ENCODE measurements around the gene CELF5. TPM values are rescaled to one million over a fixed set of nuclear protein-coding genes. Genes with fewer than 3 reads are reported as not detected.

The CELF5 gene
- total and polyA plus RNA-seq, 2 experiments from 2014 or later, result 5.6 to 10.6 TPM

GRCh38 chr19:3283886-3284657, 59.6 kb downstream of the CELF5 start:
- no peaks in the 10 kb centered on the region for H3K9me2 ChIP-seq (ENCODE audit: insufficient read depth)
- no peaks in the 10 kb centered on the region for H3K9me3 Mint-ChIP-seq
- H2AFZ ChIP-seq, result no peak overlapping the region; the same call in 1 of the 2 replicates
- H3K4me3 Mint-ChIP-seq, result peak overlapping the region; percentile 77
- peak overlapping the region; percentile 59 for H3K4me3 ChIP-seq
- H4K20me1 ChIP-seq (replicated peaks; ENCODE audit: insufficient read depth), result no peaks in the 10 kb centered on the region
- no peaks in the 10 kb centered on the region for H3K36me3 ChIP-seq (ENCODE audit: insufficient read depth)
- H3K27me3 Mint-ChIP-seq (ENCODE audit: insufficient read depth, low read depth, poor library complexity), result peaks cover 13% of the 10 kb centered on the region
- H3K36me3 Mint-ChIP-seq (ENCODE audit: low read depth), result peaks cover 5% of the 10 kb centered on the region
- ATAC-seq (no peak; the same call in 2 of the 3 replicates), DNase-seq (ENCODE audit: low spot score) (no peak)
- no peaks in the 10 kb centered on the region for H3K27me3 ChIP-seq (ENCODE audit: insufficient read depth)
- TF ChIP-seq ZNF331 (CRISPR knock-in tag; IDR thresholded peaks at IDR 0.05; ENCODE audit: low read depth) (no peak), NANOG (IDR thresholded peaks at IDR 0.05; ENCODE audit: borderline replicate concordance) (no peak), EZH2 (IDR thresholded peaks at IDR 0.05; ENCODE audit: low read depth, unreplicated experiment) (no peak), ZNF114 (CRISPR knock-in tag; IDR thresholded peaks at IDR 0.05) (no peak)
- TF ChIP-seq, protein P1, sequence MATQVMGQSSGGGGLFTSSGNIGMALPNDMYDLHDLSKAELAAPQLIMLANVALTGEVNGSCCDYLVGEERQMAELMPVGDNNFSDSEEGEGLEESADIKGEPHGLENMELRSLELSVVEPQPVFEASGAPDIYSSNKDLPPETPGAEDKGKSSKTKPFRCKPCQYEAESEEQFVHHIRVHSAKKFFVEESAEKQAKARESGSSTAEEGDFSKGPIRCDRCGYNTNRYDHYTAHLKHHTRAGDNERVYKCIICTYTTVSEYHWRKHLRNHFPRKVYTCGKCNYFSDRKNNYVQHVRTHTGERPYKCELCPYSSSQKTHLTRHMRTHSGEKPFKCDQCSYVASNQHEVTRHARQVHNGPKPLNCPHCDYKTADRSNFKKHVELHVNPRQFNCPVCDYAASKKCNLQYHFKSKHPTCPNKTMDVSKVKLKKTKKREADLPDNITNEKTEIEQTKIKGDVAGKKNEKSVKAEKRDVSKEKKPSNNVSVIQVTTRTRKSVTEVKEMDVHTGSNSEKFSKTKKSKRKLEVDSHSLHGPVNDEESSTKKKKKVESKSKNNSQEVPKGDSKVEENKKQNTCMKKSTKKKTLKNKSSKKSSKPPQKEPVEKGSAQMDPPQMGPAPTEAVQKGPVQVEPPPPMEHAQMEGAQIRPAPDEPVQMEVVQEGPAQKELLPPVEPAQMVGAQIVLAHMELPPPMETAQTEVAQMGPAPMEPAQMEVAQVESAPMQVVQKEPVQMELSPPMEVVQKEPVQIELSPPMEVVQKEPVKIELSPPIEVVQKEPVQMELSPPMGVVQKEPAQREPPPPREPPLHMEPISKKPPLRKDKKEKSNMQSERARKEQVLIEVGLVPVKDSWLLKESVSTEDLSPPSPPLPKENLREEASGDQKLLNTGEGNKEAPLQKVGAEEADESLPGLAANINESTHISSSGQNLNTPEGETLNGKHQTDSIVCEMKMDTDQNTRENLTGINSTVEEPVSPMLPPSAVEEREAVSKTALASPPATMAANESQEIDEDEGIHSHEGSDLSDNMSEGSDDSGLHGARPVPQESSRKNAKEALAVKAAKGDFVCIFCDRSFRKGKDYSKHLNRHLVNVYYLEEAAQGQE (IDR thresholded peaks at IDR 0.05; ENCODE audit: unreplicated experiment), result no peak
- H3K27ac ChIP-seq (ENCODE audit: low read depth), result peak overlapping the region; percentile 76; the same call in 1 of the 2 replicates
- H3K27ac Mint-ChIP-seq, result no peak overlapping the region
- H3F3A ChIP-seq (replicated peaks; ENCODE audit: low read depth), result 0 out of 2 replicates have a peak, but pooled peaks cover 4% of the 10 kb centered on the region
- H3K4me1 ChIP-seq (ENCODE audit: insufficient read depth), result 0 out of 2 replicates have a peak, but pooled peaks cover 3% of the 10 kb centered on the region
- no peaks in the 10 kb centered on the region for H3K79me2 ChIP-seq (replicated peaks; ENCODE audit: insufficient read depth)
- H3K4me1 Mint-ChIP-seq, result peaks cover 2% of the 10 kb centered on the region; the same call in 1 of the 3 replicates
- peak overlapping the region; percentile 80 for H3K4me2 ChIP-seq

DNA sequence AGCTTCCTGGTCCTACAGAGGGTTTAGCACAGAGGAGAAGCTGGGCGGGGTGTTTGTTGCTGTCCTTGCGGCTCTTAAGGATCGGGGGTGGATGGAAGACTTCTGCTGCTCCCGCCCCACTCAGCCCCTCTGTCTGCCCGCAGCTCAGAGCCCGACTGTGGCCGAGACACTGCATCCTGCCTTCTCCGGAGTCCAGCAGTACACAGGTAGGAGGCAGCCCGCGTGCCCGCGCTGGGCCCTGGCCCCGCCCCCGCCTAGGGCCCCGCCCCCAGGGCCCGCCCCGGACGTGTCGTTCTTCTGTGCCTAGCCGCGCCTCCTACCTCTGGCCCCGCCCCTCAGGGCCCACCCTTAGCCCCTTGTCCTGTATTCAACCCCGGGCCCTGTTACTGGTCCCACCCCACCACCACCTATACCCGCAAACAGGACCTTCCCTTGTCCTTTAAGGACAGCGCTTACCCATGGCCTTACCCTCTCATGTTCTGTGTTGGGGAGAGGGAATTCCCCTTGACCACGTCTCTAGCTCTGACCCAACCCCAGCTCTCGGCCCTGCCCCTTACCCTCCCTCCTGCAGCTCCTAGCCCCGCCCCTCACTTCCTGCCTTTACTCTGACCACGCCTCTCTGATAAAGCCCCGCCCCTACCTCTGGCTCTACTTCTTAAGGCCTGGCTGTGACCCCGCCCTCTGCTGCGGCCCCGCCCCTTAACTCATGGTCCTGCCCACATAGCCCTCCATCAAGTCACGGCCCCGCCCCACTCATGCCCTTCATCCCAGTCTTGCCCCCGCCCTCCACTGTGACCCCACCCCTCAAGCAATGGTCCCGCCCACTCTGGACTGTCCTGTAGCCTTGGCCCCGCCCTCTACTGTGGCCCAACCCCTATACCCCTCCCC, 60.5 kb downstream of the CELF5 start:
- ATAC-seq, result peak; percentile 79
- Histone ChIP-seq H3K27me3 (ENCODE audit: insufficient read depth) (no peaks in the 10 kb centered on the region), H2AFZ (peak overlapping the region; percentile 86), H3F3A (replicated peaks; ENCODE audit: low read depth) (0 out of 2 replicates have a peak, but pooled peaks cover 4% of the 10 kb centered on the region), H3K79me2 (replicated peaks; ENCODE audit: insufficient read depth) (no peaks in the 10 kb centered on the region), H3K4me1 (ENCODE audit: insufficient read depth) (0 out of 2 replicates have a peak, but pooled peaks cover 3% of the 10 kb centered on the region), H3K36me3 (ENCODE audit: insufficient read depth) (no peaks in the 10 kb centered on the region), H4K20me1 (replicated peaks; ENCODE audit: insufficient read depth) (no peaks in the 10 kb centered on the region), H3K4me2 (peak overlapping the region; percentile 80), H3K9me2 (ENCODE audit: insufficient read depth) (no peaks in the 10 kb centered on the region), H3K27ac (ENCODE audit: low read depth) (peak overlapping the region; percentile 88; the same call in 1 of the 2 replicates), H3K4me3 (peak overlapping the region; percentile 59)
- Mint-ChIP-seq H3K4me1 (peaks cover 2% of the 10 kb centered on the region; the same call in 1 of the 3 replicates), H3K36me3 (ENCODE audit: low read depth) (peaks cover 5% of the 10 kb centered on the region), H3K27ac (peak overlapping the region; percentile 99), H3K9me3 (no peaks in the 10 kb centered on the region), H3K4me3 (peak overlapping the region; percentile 77), H3K27me3 (ENCODE audit: insufficient read depth, low read depth, poor library complexity) (peaks cover 13% of the 10 kb centered on the region)
- peak; percentile 72 for TF ChIP-seq STAT1 (IDR thresholded peaks at IDR 0.05; ENCODE audit: unreplicated experiment)
- peak; percentile 77 for TF ChIP-seq POLR2AphosphoS5 (IDR thresholded peaks at IDR 0.05; ENCODE audit: low read depth)
- TF ChIP-seq, protein P1 (IDR thresholded peaks at IDR 0.05; ENCODE audit: unreplicated experiment), result no peak
- TF ChIP-seq, protein P2, sequence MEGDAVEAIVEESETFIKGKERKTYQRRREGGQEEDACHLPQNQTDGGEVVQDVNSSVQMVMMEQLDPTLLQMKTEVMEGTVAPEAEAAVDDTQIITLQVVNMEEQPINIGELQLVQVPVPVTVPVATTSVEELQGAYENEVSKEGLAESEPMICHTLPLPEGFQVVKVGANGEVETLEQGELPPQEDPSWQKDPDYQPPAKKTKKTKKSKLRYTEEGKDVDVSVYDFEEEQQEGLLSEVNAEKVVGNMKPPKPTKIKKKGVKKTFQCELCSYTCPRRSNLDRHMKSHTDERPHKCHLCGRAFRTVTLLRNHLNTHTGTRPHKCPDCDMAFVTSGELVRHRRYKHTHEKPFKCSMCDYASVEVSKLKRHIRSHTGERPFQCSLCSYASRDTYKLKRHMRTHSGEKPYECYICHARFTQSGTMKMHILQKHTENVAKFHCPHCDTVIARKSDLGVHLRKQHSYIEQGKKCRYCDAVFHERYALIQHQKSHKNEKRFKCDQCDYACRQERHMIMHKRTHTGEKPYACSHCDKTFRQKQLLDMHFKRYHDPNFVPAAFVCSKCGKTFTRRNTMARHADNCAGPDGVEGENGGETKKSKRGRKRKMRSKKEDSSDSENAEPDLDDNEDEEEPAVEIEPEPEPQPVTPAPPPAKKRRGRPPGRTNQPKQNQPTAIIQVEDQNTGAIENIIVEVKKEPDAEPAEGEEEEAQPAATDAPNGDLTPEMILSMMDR (conservative IDR thresholded peaks at IDR 0.05; ENCODE audit: low read depth in 2 of 2), result no peak
- peak; percentile 99 for DNase-seq (ENCODE audit: low spot score)

Measured in GM23338 (cell line).